GM12874 (cell line): ENCODE measurements around the gene FBLIM1.

ENCODE experiments used
- TF ChIP-seq, protein P1 (sequence below): IDR thresholded peaks from 2 replicates; pipeline ENCODE4 v1.5.1; 2011; ENCODE audit warnings: low read depth, mild to moderate bottlenecking, control low read depth, low read length, moderate library complexity; ENCODE audit not compliant: insufficient read depth

The FBLIM1 gene

DNA sequence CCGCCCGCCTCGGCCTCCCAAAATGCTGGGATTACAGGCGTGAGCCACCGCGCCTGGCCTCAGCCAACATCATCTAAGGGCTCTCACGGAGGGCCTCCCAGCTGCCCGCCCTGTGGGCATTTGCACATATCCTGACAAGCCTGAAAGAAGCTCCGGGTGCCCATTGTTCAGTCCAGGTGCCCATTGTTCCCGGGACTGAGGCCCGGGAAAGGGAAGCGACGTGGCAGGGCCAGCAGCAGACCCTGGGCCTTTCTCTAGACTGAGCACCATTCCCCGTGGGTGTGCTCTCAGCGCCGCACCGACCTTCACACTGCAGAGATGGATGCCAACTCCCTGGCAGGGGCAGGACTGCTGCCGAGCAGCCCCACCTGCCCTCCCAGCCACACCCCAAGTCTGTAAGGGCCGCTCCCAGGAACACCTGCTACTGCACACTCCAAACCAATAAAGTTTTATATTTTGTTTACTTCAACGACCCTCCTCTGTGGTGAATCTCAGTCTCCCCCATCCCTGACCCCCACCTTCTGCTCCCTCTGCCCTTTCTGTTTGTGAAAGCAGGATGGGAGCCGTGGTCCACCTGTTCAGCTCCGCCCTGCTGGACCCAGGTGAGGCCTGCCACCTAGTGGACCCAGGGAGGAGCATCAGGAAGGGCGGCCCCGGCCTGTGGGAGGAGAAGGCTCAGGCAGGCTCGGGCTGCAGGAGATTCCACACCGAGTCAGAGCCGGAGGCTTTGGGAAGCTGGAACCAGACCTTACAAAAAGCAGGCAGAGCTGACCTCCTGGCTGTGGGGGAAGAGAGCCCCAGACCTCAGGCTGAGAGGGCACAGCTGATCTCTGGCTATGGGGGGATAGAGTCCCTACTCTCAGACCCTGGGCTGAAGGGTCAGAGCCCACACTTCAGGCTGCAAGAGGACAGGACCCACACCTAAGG is 17.4 kb upstream of the FBLIM1 start:
- TF ChIP-seq, protein P1, sequence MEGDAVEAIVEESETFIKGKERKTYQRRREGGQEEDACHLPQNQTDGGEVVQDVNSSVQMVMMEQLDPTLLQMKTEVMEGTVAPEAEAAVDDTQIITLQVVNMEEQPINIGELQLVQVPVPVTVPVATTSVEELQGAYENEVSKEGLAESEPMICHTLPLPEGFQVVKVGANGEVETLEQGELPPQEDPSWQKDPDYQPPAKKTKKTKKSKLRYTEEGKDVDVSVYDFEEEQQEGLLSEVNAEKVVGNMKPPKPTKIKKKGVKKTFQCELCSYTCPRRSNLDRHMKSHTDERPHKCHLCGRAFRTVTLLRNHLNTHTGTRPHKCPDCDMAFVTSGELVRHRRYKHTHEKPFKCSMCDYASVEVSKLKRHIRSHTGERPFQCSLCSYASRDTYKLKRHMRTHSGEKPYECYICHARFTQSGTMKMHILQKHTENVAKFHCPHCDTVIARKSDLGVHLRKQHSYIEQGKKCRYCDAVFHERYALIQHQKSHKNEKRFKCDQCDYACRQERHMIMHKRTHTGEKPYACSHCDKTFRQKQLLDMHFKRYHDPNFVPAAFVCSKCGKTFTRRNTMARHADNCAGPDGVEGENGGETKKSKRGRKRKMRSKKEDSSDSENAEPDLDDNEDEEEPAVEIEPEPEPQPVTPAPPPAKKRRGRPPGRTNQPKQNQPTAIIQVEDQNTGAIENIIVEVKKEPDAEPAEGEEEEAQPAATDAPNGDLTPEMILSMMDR: peak; percentile 92

DNA sequence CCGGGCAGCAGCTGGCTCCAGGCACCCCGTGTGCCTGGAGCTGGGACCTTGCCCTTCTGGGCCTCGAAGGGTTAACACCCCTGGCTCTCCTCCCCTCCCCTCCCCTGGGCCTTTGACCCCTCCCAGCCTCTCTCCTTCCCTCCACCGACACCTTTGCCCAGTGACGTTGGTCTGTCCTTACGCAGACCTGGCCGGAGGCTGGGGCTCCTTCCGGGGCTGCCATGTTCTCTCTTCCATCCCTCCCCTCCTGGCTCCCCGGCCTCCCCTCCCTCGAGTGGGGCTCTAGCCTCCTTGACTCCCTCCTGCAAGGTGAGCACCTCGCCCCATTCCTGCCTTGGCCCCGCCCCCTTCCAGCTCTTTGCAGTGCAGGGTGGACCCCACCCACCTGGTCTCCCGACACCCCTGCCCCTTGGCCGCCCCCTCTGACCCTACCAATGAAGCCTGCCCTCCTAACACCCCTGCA is 16.2 kb upstream of the FBLIM1 start, which contains the start of gene TMEM82:
TSS of gene TMEM82 (plus strand) at position 161 of the 463 bp plus-strand sequence. CDS start at position 222, 61 bp downstream.
- TF ChIP-seq, protein P1: no peak

DNA sequence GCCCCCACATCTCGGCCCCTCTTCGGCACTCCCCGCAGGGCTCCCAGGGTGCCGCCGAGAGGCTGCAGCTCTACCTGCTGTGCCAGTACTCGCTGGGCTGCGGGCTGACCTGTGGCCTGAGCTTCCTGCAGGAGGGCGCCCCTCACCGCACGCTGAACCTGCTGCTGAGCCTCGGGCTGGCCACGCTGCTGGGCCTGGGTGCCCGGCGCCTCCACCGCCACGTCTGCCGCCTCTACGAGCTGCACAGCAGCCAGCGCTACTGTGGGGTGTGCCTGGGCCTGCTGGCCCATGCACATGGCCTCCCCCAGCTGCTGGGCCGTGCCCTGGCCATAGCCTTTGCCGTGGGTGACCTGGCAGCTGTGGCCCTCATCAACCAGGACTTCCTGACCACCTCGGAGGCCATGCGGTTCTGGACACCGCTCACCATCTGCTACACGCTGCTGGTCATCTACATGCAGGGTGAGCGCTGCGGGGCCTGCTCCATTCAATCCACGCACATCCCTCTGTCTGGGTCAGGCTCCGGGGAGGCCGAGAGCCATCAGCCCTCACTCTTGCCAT is 14.4 kb upstream of the FBLIM1 start:
- TF ChIP-seq, protein P1: no peak

DNA sequence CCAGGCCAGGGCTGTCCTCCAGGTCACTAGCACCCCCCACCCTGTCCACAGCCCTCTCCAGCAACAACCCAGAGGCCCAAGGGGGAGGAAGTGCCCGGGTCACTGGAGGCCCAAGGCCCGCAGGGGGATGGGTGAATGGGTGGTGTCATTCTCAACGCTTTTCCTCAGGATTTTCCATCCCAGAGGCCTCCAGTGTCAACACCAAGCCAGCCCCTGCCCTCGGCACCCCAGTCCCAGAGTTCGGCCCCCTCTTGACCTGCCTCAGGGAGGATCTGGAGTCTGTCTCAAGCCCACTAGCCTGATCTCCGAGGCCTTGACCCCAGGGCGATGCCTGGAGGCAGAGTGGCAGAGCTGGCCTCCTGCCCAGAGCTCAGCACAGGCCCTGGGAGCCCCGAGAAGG is 11.2 kb upstream of the FBLIM1 start:
- TF ChIP-seq, protein P1: no peak

DNA sequence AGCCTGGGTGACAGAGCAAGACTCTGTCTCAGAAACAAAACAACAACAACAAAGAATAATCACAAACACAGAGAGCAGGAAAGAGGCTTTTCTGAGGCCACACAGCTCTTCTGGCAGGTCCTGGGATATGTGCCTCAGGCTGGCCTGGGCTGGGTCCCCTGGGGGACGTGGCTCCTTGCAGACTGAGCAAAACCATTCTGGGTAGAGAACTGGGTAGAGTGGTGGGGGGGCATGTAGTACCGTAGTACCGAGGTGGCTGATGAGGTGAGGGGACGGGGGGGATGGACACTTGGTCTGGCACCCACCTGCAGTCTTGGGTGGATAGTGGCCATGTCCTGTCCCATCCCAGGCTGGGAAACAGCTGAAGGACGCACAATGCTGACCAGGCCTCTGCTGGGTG is 10.3 kb upstream of the FBLIM1 start:
- TF ChIP-seq, protein P1: no peak

DNA sequence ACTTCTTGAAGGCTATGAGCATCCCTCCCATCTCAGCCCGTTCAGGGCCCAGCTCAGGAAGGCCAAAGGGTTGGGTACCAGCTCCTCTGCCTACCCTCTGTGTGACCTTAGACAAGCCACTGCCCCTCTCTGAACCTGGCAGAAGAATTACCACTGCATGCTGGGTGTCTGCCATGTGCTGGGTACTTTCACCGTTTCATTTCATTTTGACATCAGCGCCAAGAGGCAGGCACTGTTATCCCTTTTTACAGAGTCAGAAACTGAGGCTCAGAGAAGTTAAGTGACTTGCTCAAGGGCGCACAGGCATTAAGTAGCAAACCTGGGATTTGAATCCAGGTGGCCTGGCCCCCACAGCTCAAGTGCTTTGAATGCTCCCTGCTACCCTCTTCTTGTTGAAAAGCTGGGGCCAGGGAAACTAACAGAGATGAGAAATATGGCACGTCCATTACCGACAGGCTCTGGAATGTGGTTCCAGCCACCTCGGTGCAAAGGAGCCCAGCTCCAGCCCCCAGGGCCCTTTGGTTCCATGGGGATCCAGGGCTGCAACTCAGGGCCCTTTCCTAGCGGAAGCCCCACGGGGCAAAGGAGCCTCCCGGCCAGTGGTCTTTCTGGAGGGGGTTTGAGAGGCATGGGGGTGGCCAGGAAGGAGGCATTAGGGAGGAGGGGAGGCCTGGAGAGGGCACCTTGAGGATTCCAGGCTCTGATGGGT is 9.8 kb upstream of the FBLIM1 start:
- TF ChIP-seq, protein P1: no peak
